HCEC 1CT (cell line): ENCODE results near the gene VRK3.
"Not testable (repeated sequence)": the region's sequence is repeated elsewhere in the genome, so short reads cannot be mapped to it uniquely, and the experiment has no call there.

Experiments
- DNase-seq: peaks from one replicate; pipeline ENCODE4 v3.0.0-alpha.2; 2017

The VRK3 gene

GRCh38 chr19:49953416-49953815, 71.8 kb downstream of the VRK3 start:
- DNase-seq: no peak

- DNase-seq: no peak
These were observed 72.3 kb downstream of the VRK3 start for GRCh38 chr19:49952906-49953305.

GRCh38 chr19:49952479-49952836, 72.7 kb downstream of the VRK3 start:
- no peak for DNase-seq

GRCh38 chr19:49951806-49952478, 73.2 kb downstream of the VRK3 start:
- no peak for DNase-seq

GRCh38 chr19:49950956-49951526, 74.1 kb downstream of the VRK3 start:
- DNase-seq: no peak

- DNase-seq: no peak
These were observed 74.6 kb downstream of the VRK3 start for GRCh38 chr19:49950590-49950948.

- no peak for DNase-seq
These were observed 75.2 kb downstream of the VRK3 start for GRCh38 chr19:49949742-49950589.

- no peak for DNase-seq
These were observed 78.8 kb downstream of the VRK3 start for GRCh38 chr19:49946415-49946814.

- DNase-seq: not testable (repeated sequence)
These were observed 80.6 kb downstream of the VRK3 start for GRCh38 chr19:49944567-49944966.

GRCh38 chr19:49940482-49940791, 84.7 kb downstream of the VRK3 start:
- no peak for DNase-seq

- no peak for DNase-seq
These were observed 85.3 kb downstream of the VRK3 start for GRCh38 chr19:49939721-49940481.

GRCh38 chr19:49938662-49939061, 86.5 kb downstream of the VRK3 start:
- DNase-seq: no peak

- peak; percentile 43 for DNase-seq
These were observed 87.3 kb downstream of the VRK3 start for GRCh38 chr19:49937750-49938381.

- no peak for DNase-seq
These were observed 88.6 kb downstream of the VRK3 start for GRCh38 chr19:49936549-49936948.

- no peak for DNase-seq
These were observed 91.5 kb downstream of the VRK3 start for GRCh38 chr19:49933643-49934042.

GRCh38 chr19:49932731-49933131, 92.4 kb downstream of the VRK3 start:
- no peak for DNase-seq

GRCh38 chr19:49932041-49932451, 93.1 kb downstream of the VRK3 start:
- no peak for DNase-seq

GRCh38 chr19:49931293-49932040, 93.7 kb downstream of the VRK3 start:
- DNase-seq: no peak

- DNase-seq: no peak
These were observed 94.6 kb downstream of the VRK3 start for GRCh38 chr19:49930483-49931011.

- peak; percentile 96 for DNase-seq
These were observed 95.3 kb downstream of the VRK3 start for GRCh38 chr19:49929611-49930482.

- DNase-seq: peak; percentile 71
These were observed 96.0 kb downstream of the VRK3 start, which contains the start of the genes ATF5 and NUP62 for GRCh38 chr19:49929121-49929610. TSS of gene ATF5 (plus strand) at chr19:49929205. CDS start at chr19:49930851, 1,646 bp downstream. TSS of gene NUP62 (minus strand) at chr19:49929504. CDS start at chr19:49909807, 19,697 bp downstream.
